Measurements from ENCODE around the gene DTNA.

GRCh38 chr18:34911081-34911480 lies 201.0 kb downstream of the DTNA start:
- TF ChIP-seq CTCF (IDR thresholded peaks at IDR 0.05) = no peak
- no peak for TF ChIP-seq POLR2A (IDR thresholded peaks at IDR 0.05)

Data from thyroid gland (tissue), 4 donors.